ENCODE measurements around the gene POLR3H.

POLR3H gene

DNA sequence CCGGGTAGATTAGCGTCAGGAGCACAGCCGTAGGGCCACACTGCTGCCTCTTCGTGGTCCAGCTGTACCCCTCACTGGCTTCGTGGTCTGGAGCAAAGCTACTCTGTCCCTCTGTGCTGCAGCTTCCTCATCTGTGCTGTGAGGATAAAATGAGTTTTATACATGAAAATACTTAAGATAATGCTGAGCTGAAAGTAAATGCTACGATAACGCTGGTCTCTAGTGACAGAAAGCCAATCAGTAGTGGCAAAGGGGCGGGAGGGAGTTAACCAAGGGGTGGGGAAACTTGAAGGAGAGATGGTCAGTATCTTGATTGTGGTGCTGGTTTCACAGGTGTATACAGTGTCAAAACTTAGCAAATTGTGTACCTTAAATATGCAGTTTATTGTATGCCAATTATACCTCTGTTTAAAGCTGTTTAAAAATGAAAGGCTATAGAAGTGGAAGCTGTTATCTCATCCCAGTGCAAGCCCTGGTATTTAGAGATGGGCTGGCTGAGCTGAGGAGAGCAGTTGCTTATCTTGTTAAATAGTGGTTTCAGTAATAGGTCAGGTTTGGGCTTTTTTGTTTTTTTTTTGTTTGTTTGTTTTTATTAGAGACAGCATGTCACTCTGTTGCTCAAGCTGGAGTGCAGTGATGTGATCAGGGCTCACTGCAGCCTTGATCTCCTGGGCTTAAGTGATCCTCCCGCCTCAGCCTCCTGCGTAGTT, 38.6 kb downstream of the POLR3H start:
- no peak for TF ChIP-seq TAF1 (IDR thresholded peaks at IDR 0.05; ENCODE audit: low read depth)

DNA sequence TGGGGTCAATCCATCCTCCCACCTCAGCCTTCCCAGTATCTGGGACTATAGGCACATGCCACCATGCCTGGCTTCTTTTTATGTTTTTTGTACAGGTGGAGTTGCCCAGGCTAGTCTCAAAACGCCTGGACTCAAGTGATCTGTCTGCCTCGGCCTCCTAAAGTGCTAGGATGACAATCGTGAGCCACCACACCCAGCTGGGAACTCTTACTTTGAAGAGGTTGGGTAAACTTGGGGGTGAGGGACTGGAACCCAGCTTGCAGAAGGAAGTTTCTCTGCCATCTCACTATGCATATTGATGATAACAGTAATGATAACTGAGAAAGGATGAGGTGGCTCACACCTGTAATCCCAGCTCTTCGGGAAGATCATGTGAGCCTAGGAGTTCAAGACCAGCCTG, 39.5 kb downstream of the POLR3H start:
- TF ChIP-seq TAF1 (IDR thresholded peaks at IDR 0.05; ENCODE audit: low read depth) (no peak), FOXM1 (IDR thresholded peaks at IDR 0.05; ENCODE audit: borderline replicate concordance, low read depth) (no peak), YY1 (IDR thresholded peaks at IDR 0.05; ENCODE audit: low read depth) (no peak), CEBPB (IDR thresholded peaks at IDR 0.05) (no peak), ZBTB7A (IDR thresholded peaks at IDR 0.05; ENCODE audit: low read depth) (no peak), EGR1 (IDR thresholded peaks at IDR 0.05) (no peak), CREB1 (IDR thresholded peaks at IDR 0.05; ENCODE audit: low read depth) (no peak), RAD21 (IDR thresholded peaks at IDR 0.05; ENCODE audit: low read depth) (no peak), TCF12 (IDR thresholded peaks at IDR 0.05; ENCODE audit: low read depth) (no peak), NFIC (IDR thresholded peaks at IDR 0.05) (no peak), TEAD4 (IDR thresholded peaks at IDR 0.05) (no peak), EP300 (IDR thresholded peaks at IDR 0.05; ENCODE audit: borderline replicate concordance) (no peak)
- TF ChIP-seq, protein P1, sequence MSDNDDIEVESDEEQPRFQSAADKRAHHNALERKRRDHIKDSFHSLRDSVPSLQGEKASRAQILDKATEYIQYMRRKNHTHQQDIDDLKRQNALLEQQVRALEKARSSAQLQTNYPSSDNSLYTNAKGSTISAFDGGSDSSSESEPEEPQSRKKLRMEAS (IDR thresholded peaks at IDR 0.05) = no peak
- TF ChIP-seq, protein P2, sequence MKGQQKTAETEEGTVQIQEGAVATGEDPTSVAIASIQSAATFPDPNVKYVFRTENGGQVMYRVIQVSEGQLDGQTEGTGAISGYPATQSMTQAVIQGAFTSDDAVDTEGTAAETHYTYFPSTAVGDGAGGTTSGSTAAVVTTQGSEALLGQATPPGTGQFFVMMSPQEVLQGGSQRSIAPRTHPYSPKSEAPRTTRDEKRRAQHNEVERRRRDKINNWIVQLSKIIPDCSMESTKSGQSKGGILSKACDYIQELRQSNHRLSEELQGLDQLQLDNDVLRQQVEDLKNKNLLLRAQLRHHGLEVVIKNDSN (IDR thresholded peaks at IDR 0.05) = no peak
- TF ChIP-seq, protein P3, sequence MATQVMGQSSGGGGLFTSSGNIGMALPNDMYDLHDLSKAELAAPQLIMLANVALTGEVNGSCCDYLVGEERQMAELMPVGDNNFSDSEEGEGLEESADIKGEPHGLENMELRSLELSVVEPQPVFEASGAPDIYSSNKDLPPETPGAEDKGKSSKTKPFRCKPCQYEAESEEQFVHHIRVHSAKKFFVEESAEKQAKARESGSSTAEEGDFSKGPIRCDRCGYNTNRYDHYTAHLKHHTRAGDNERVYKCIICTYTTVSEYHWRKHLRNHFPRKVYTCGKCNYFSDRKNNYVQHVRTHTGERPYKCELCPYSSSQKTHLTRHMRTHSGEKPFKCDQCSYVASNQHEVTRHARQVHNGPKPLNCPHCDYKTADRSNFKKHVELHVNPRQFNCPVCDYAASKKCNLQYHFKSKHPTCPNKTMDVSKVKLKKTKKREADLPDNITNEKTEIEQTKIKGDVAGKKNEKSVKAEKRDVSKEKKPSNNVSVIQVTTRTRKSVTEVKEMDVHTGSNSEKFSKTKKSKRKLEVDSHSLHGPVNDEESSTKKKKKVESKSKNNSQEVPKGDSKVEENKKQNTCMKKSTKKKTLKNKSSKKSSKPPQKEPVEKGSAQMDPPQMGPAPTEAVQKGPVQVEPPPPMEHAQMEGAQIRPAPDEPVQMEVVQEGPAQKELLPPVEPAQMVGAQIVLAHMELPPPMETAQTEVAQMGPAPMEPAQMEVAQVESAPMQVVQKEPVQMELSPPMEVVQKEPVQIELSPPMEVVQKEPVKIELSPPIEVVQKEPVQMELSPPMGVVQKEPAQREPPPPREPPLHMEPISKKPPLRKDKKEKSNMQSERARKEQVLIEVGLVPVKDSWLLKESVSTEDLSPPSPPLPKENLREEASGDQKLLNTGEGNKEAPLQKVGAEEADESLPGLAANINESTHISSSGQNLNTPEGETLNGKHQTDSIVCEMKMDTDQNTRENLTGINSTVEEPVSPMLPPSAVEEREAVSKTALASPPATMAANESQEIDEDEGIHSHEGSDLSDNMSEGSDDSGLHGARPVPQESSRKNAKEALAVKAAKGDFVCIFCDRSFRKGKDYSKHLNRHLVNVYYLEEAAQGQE (IDR thresholded peaks at IDR 0.05; ENCODE audit: low read depth) = no peak

DNA sequence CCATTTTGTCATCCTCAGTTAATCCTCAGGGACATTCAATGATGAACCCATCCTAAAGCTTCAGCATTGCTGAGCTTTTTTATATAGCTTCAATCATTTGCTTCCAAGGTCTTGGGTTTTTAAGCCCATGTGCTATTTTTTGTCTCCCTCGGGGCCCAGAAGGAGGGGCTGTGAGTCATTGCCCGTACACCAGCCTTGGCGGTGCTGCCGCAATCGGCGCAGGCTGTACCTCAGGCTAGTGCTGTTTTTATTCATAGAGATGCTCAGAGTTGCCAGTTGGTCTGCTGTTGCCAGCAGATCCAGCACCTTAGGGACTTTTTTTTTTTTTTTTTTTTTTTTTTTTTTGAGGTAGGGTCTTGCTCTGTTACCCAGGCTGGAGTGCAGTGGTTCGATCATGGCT, 39.9 kb downstream of the POLR3H start:
- TF ChIP-seq, protein P3 (IDR thresholded peaks at IDR 0.05; ENCODE audit: low read depth) = no peak
- no peak for TF ChIP-seq FOXM1 (IDR thresholded peaks at IDR 0.05; ENCODE audit: borderline replicate concordance, low read depth)
- no peak for TF ChIP-seq TCF12 (IDR thresholded peaks at IDR 0.05; ENCODE audit: low read depth)
- no peak for TF ChIP-seq YY1 (IDR thresholded peaks at IDR 0.05; ENCODE audit: low read depth)
- TF ChIP-seq, protein P2 (IDR thresholded peaks at IDR 0.05) = no peak
- no peak for TF ChIP-seq EGR1 (IDR thresholded peaks at IDR 0.05)
- TF ChIP-seq CREB1 (IDR thresholded peaks at IDR 0.05; ENCODE audit: low read depth) = no peak

DNA sequence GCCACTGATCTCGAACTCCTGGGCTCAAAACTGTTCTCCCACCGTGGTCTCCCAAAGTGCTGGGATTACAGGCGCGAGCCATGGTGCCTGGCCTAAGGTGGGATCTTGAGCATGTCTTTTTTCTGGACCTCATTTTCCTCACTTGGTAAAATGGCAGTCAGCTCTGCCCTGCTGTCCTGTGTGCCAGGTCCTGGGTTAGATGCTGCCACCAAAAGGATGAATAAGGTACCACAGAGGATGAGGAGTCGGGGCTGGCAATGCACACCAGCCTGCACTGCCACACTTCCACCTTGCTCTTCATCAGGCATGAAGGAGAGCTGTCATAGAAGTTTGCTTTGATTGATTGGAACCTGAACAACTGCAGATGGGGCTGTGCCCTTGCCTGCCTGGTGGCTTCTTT, 43.1 kb downstream of the POLR3H start:
- TF ChIP-seq RAD21 (IDR thresholded peaks at IDR 0.05; ENCODE audit: low read depth) (peak; percentile 53), EGR1 (IDR thresholded peaks at IDR 0.05) (no peak)

- TF ChIP-seq RAD21 (IDR thresholded peaks at IDR 0.05; ENCODE audit: low read depth) (no peak), CEBPB (IDR thresholded peaks at IDR 0.05) (no peak), ZBTB7A (IDR thresholded peaks at IDR 0.05; ENCODE audit: low read depth) (no peak), YY1 (IDR thresholded peaks at IDR 0.05; ENCODE audit: low read depth) (no peak), EP300 (IDR thresholded peaks at IDR 0.05; ENCODE audit: borderline replicate concordance) (no peak), TEAD4 (IDR thresholded peaks at IDR 0.05) (no peak), TCF12 (IDR thresholded peaks at IDR 0.05; ENCODE audit: low read depth) (no peak), TAF1 (IDR thresholded peaks at IDR 0.05; ENCODE audit: low read depth) (no peak), EGR1 (IDR thresholded peaks at IDR 0.05) (no peak), NFIC (IDR thresholded peaks at IDR 0.05) (no peak), FOXM1 (IDR thresholded peaks at IDR 0.05; ENCODE audit: borderline replicate concordance, low read depth) (no peak), CREB1 (IDR thresholded peaks at IDR 0.05; ENCODE audit: low read depth) (no peak)
- TF ChIP-seq, protein P2 (IDR thresholded peaks at IDR 0.05) = no peak
- TF ChIP-seq, protein P3 (IDR thresholded peaks at IDR 0.05; ENCODE audit: low read depth) = no peak
- TF ChIP-seq, protein P1 (IDR thresholded peaks at IDR 0.05) = no peak
Observed at GRCh38 chr22:41500303-41500702, 44.0 kb downstream of the POLR3H start.
